Muscle of back (tissue), 11 donors: ENCODE data around the gene MTMR3. TPM values are rescaled to one million over a fixed set of nuclear protein-coding genes. Genes with fewer than 3 reads are reported as not detected.

ENCODE experiments used
- DNase-seq, 3 donors: peaks; one replicate each; pipeline versions ENCODE4 v3.0.0 to v3.0.0-alpha.2; 2013
- polyA plus RNA-seq, 10 donors: library from polyadenylated mRNA; unstranded; fragments of 120-200 nt; gene quantifications; one replicate each; pipeline ENCODE4 v1.2.1, GENCODE V29; 2013; ENCODE audit not compliant: insufficient read length in 10 of 10

Gene MTMR3
- polyA plus RNA-seq, 10 donors, result 24.5 to 36.4 (median 28.7) TPM

GRCh38 chr22:29867260-29867659, 15.7 kb upstream of the MTMR3 start:
- no peak for DNase-seq

GRCh38 chr22:29867851-29868250, 15.1 kb upstream of the MTMR3 start:
- DNase-seq, result no peak

GRCh38 chr22:29870574-29870973, 12.4 kb upstream of the MTMR3 start:
- no peak for DNase-seq

- peak in 1 of 3 donors; percentile 11 for DNase-seq
Observed at GRCh38 chr22:29871684-29872083, 11.3 kb upstream of the MTMR3 start.

- DNase-seq, result no peak
Observed at GRCh38 chr22:29872144-29872893, 10.7 kb upstream of the MTMR3 start.

GRCh38 chr22:29872989-29873388, 10.0 kb upstream of the MTMR3 start:
- no peak for DNase-seq

GRCh38 chr22:29873943-29874342, 9.0 kb upstream of the MTMR3 start:
- no peak for DNase-seq

- peak in 1 of 3 donors; percentile 19 for DNase-seq
Observed at GRCh38 chr22:29877620-29878019, 5.4 kb upstream of the MTMR3 start.

GRCh38 chr22:29879753-29880152, 3.2 kb upstream of the MTMR3 start:
- no peak for DNase-seq

- DNase-seq, result no peak
Observed at GRCh38 chr22:29882716-29883044, 294 bp upstream of the MTMR3 start.

GRCh38 chr22:29883775-29884097, 762 bp downstream of the MTMR3 start:
- no peak for DNase-seq

GRCh38 chr22:29885610-29886009, 2.6 kb downstream of the MTMR3 start:
- DNase-seq, result no peak

- no peak for DNase-seq
Observed at GRCh38 chr22:29886596-29886995, 3.6 kb downstream of the MTMR3 start.

GRCh38 chr22:29887358-29887757, 4.4 kb downstream of the MTMR3 start:
- DNase-seq, result no peak

GRCh38 chr22:29890760-29891159, 7.8 kb downstream of the MTMR3 start:
- DNase-seq, result no peak

GRCh38 chr22:29892315-29893156, 9.6 kb downstream of the MTMR3 start:
- DNase-seq, result no peak

- no peak for DNase-seq
Observed at GRCh38 chr22:29901354-29901753, 18.4 kb downstream of the MTMR3 start.

- no peak for DNase-seq
Observed at GRCh38 chr22:29903371-29903770, 20.4 kb downstream of the MTMR3 start.

- DNase-seq, result no peak
Observed at GRCh38 chr22:29904020-29904419, 21.0 kb downstream of the MTMR3 start.

GRCh38 chr22:29907753-29908515, 25.0 kb downstream of the MTMR3 start:
- peak; percentile 64 to 94 (median 65) for DNase-seq

GRCh38 chr22:29912141-29912540, 29.2 kb downstream of the MTMR3 start:
- DNase-seq, result no peak

GRCh38 chr22:29912605-29913398, 29.8 kb downstream of the MTMR3 start:
- peak; percentile 69 to 89 (median 80) for DNase-seq
